A673 (cell line): ENCODE data around the gene ETV6. TPM values are rescaled to one million over a fixed set of nuclear protein-coding genes. Genes with fewer than 3 reads are reported as not detected.

ENCODE experiments used
- BruUV-seq: library from RNA; stranded (reverse); fragments of 400-500 nt; replicated peaks from 2 replicates; lab custom pipeline; 2021; lab: Mats Ljungman, UMichigan
- CTCF ChIA-PET: fragments of 300-600 bp; sonication (Branson Sonifier 250); formaldehyde crosslinking; loops from one replicate; lab custom pipeline; 2022; ENCODE audit warnings: antibody characterized with exemption; lab: Charles Lee
- POLR2A ChIA-PET: fragments of 300-600 bp; sonication (Branson Sonifier 250); formaldehyde crosslinking; loops from one replicate; lab custom pipeline; 2022; ENCODE audit warnings: antibody characterized with exemption; ENCODE audit not compliant: low non-redundant PET; lab: Charles Lee
- DNase-seq: peaks from one replicate; pipeline ENCODE4 v3.0.0-alpha.2; 2015; ENCODE audit warnings: low spot score
- H3K27ac ChIP-seq: fragments of 200-600 bp; sonication (generic); 2 replicates; pipeline ENCODE4 v1.5.1; 2016; ENCODE audit warnings: mixed run types, low read depth, mild to moderate bottlenecking, mixed read lengths, antibody characterized with exemption, low read length; ENCODE audit not compliant: poor library complexity, severe bottlenecking
- H3K27me3 ChIP-seq: fragments of 200-600 bp; sonication (generic); replicated peaks from 2 replicates; pipeline ENCODE4 v1.6.1; 2017; ENCODE audit warnings: mixed run types, low read depth, mild to moderate bottlenecking, mixed read lengths, antibody characterized with exemption, low read length; ENCODE audit not compliant: insufficient read depth, poor library complexity
- H3K36me3 ChIP-seq: fragments of 200-600 bp; sonication (generic); 2 replicates; pipeline ENCODE4 v1.6.1; 2016; ENCODE audit warnings: mixed run types, mild to moderate bottlenecking, mixed read lengths, antibody characterized with exemption, low read length; ENCODE audit not compliant: insufficient read depth, poor library complexity, severe bottlenecking
- H3K4me1 ChIP-seq: fragments of 200-600 bp; sonication (generic); 2 replicates; pipeline ENCODE4 v1.6.1; 2017; ENCODE audit warnings: mixed run types, mild to moderate bottlenecking, mixed read lengths, antibody characterized with exemption, low read length; ENCODE audit not compliant: insufficient read depth, poor library complexity, severe bottlenecking
- H3K4me3 ChIP-seq: fragments of 200-600 bp; sonication (generic); 2 replicates; pipeline ENCODE4 v1.5.1; 2016; ENCODE audit warnings: low read depth, mixed run types, mild to moderate bottlenecking, mixed read lengths, low read length; ENCODE audit not compliant: poor library complexity, severe bottlenecking
- H3K9me3 ChIP-seq: fragments of 200-600 bp; sonication (generic); 2 replicates; pipeline ENCODE4 v1.6.1; 2016; ENCODE audit warnings: mixed run types, low read depth, mild to moderate bottlenecking, mixed read lengths, antibody characterized with exemption, low read length; ENCODE audit not compliant: poor library complexity, severe bottlenecking
- CTCF ChIP-seq: fragments of 300-800, 200-600 bp; sonication (generic); conservative IDR thresholded peaks from 2 replicates; pipeline ENCODE4 v1.5.1; 2017; ENCODE audit warnings: low read depth, mild to moderate bottlenecking, antibody characterized with exemption, low read length, moderate library complexity, mixed read lengths
- EZH2 ChIP-seq: fragments of 200-600 bp; sonication (generic); IDR thresholded peaks from 2 replicates; pipeline ENCODE4 v1.6.1; 2017; ENCODE audit warnings: borderline replicate concordance, low read depth, mild to moderate bottlenecking, mixed read lengths, antibody characterized with exemption, low read length; ENCODE audit not compliant: poor library complexity, severe bottlenecking
- intact Hi-C: fragments of 100-400 bp; cut with micrococcal nuclease; formaldehyde crosslinking; loops from one replicate; pipeline ENCODE4 v1.10.0; 2022; ENCODE audit not compliant: unreplicated experiment
- total RNA-seq: library from RNA; stranded (reverse); gene quantifications from 2 replicates; pipeline ENCODE4 v1.2.3, GENCODE V29; 2021

ETV6 gene
- total RNA-seq, 1 experiment from 2014 or later = 32.4 TPM

- intact Hi-C loops = no loop called here
- no peaks in the 10 kb centered on the region for H3K27me3 ChIP-seq
- TF ChIP-seq EZH2 (no peak), CTCF (no peak)
- no peak for DNase-seq
- no peak overlapping the region for H3K27ac ChIP-seq
- no peaks in the 10 kb centered on the region for H3K9me3 ChIP-seq
- no peak overlapping the region for H3K4me3 ChIP-seq
- H3K36me3 ChIP-seq = no peaks in the 10 kb centered on the region
- peaks cover 61% of the 10 kb centered on the region for H3K4me1 ChIP-seq
- ChIA-PET CTCF (no interaction called here), POLR2A (no interaction called here)
- BruUV-seq = no TSS peak
Measured at GRCh38 chr12:11824736-11825135, 175.3 kb downstream of the ETV6 start.

- no peaks in the 10 kb centered on the region for H3K27me3 ChIP-seq
- TF ChIP-seq CTCF = no peak
- no peak for TF ChIP-seq EZH2
- H3K4me3 ChIP-seq = no peak overlapping the region
- DNase-seq = no peak
- POLR2A ChIA-PET = no interaction called here
- intact Hi-C loops = no loop called here
- no peak overlapping the region for H3K27ac ChIP-seq
- H3K4me1 ChIP-seq = peaks cover 61% of the 10 kb centered on the region
- no peaks in the 10 kb centered on the region for H3K9me3 ChIP-seq
- CTCF ChIA-PET = no interaction called here
- no peaks in the 10 kb centered on the region for H3K36me3 ChIP-seq
- BruUV-seq = no TSS peak
Measured at GRCh38 chr12:11825278-11825677, 175.8 kb downstream of the ETV6 start.

- no peaks in the 10 kb centered on the region for H3K9me3 ChIP-seq
- no peak for DNase-seq
- no peak overlapping the region for H3K27ac ChIP-seq
- BruUV-seq = no TSS peak
- intact Hi-C loops = no loop called here
- no peak overlapping the region for H3K4me3 ChIP-seq
- no peaks in the 10 kb centered on the region for H3K36me3 ChIP-seq
- peaks cover 61% of the 10 kb centered on the region for H3K4me1 ChIP-seq
- TF ChIP-seq EZH2 (no peak), CTCF (no peak)
- H3K27me3 ChIP-seq = no peaks in the 10 kb centered on the region
- CTCF ChIA-PET = no interaction called here
- POLR2A ChIA-PET = no interaction called here
Measured at GRCh38 chr12:11826574-11826973, 177.1 kb downstream of the ETV6 start.
